GM10266 (cell line): ENCODE measurements around the gene SPIN1.

Experiments
- DNase-seq: peaks from one replicate; pipeline ENCODE4 v3.0.0; 2012; ENCODE audit errors: extremely low spot score
- CTCF ChIP-seq: IDR thresholded peaks from 2 replicates; pipeline ENCODE4 v1.5.1; 2012; ENCODE audit warnings: mild to moderate bottlenecking, low read depth; ENCODE audit not compliant: control insufficient read depth, insufficient read depth; ENCODE audit errors: missing control alignments

SPIN1 gene

GRCh38 chr9:88420227-88420626 lies 32.0 kb downstream of the SPIN1 start:
- no peak for DNase-seq
- no peak for TF ChIP-seq CTCF

GRCh38 chr9:88421348-88421747 lies 33.1 kb downstream of the SPIN1 start:
- DNase-seq: no peak
- no peak for TF ChIP-seq CTCF

GRCh38 chr9:88425538-88425950 lies 37.3 kb downstream of the SPIN1 start:
- no peak for TF ChIP-seq CTCF
- no peak for DNase-seq

- no peak for DNase-seq
- TF ChIP-seq CTCF: no peak
These were observed 38.4 kb downstream of the SPIN1 start for GRCh38 chr9:88426651-88427050.

- no peak for TF ChIP-seq CTCF
- DNase-seq: no peak
These were observed 41.6 kb downstream of the SPIN1 start for GRCh38 chr9:88429595-88430430.

GRCh38 chr9:88433583-88434255 lies 45.5 kb downstream of the SPIN1 start:
- TF ChIP-seq CTCF: no peak
- DNase-seq: no peak

- TF ChIP-seq CTCF: no peak
- DNase-seq: no peak
These were observed 47.1 kb downstream of the SPIN1 start for GRCh38 chr9:88435336-88435735.
